Neural cell (in vitro differentiated cells): ENCODE measurements around the gene CRAMP1. TPM values are rescaled to one million over a fixed set of nuclear protein-coding genes. Genes with fewer than 3 reads are reported as not detected.

Experiments
- H2AFZ ChIP-seq: fragments of 200-600, 300-800 bp; sonication (generic), shearing (Covaris generic); 2 replicates; pipeline ENCODE4 v1.6.0; 2014; ENCODE audit warnings: low read depth, mild to moderate bottlenecking, antibody characterized with exemption, low read length, moderate library complexity
- H3F3A ChIP-seq: fragments of 200-600 bp; shearing (Covaris generic); 2 replicates; pipeline ENCODE4 v1.6.1; 2016; ENCODE audit warnings: mild to moderate bottlenecking, moderate library complexity, mixed read lengths, antibody characterized with exemption, low read length; ENCODE audit not compliant: insufficient read depth, poor library complexity, severe bottlenecking
- H3K27ac ChIP-seq: fragments of 200-600, 300-800 bp; sonication (generic), shearing (Covaris generic); 2 replicates; pipeline ENCODE4 v1.5.1; 2014; ENCODE audit warnings: mild to moderate bottlenecking, low read length, moderate library complexity
- H3K27me3 ChIP-seq: fragments of 300-800, 200-600 bp; sonication (generic), shearing (Covaris generic); 2 replicates; pipeline ENCODE4 v1.6.0; 2014; ENCODE audit warnings: mild to moderate bottlenecking, low read depth, low read length, moderate library complexity; ENCODE audit not compliant: insufficient read depth
- H3K36me3 ChIP-seq: fragments of 300-800, 200-600 bp; sonication (generic), shearing (Covaris generic); 2 replicates; pipeline ENCODE4 v1.5.1; 2014; ENCODE audit warnings: mild to moderate bottlenecking, antibody characterized with exemption, low read length, moderate library complexity; ENCODE audit not compliant: insufficient read depth
- H3K4me2 ChIP-seq: fragments of 300-800, 200-600 bp; sonication (generic), shearing (Covaris generic); 2 replicates; pipeline ENCODE4 v1.6.0; 2014; ENCODE audit warnings: mild to moderate bottlenecking, low read length
- H3K4me3 ChIP-seq: fragments of 300-800, 200-600 bp; sonication (generic), shearing (Covaris generic); 2 replicates; pipeline ENCODE4 v1.5.1; 2014; ENCODE audit warnings: mild to moderate bottlenecking, low read length, moderate library complexity
- H3K79me2 ChIP-seq: fragments of 200-600 bp; shearing (Covaris generic); replicated peaks from 2 replicates; pipeline ENCODE4 v1.6.0; 2014; ENCODE audit warnings: mild to moderate bottlenecking, low read length, moderate library complexity; ENCODE audit not compliant: insufficient read depth
- H3K9ac ChIP-seq: fragments of 300-800, 200-600 bp; sonication (generic), shearing (Covaris generic); 2 replicates; pipeline ENCODE4 v1.6.1; 2016; ENCODE audit warnings: mild to moderate bottlenecking, low read length, mixed read lengths
- H3K9me2 ChIP-seq: fragments of 200-600 bp; shearing (Covaris generic); 2 replicates; pipeline ENCODE4 v1.6.1; 2016; ENCODE audit warnings: mild to moderate bottlenecking, low read length, mixed read lengths; ENCODE audit not compliant: insufficient read depth
- H3K9me3 ChIP-seq: fragments of 200-600, 300-800 bp; sonication (generic), shearing (Covaris generic); 2 replicates; pipeline ENCODE4 v1.6.1; 2016; ENCODE audit warnings: mild to moderate bottlenecking, mixed run types, low read length, moderate library complexity, mixed read lengths
- H4K20me1 ChIP-seq: fragments of 200-600 bp; shearing (Covaris generic); 2 replicates; pipeline ENCODE4 v1.6.1; 2016; ENCODE audit warnings: mild to moderate bottlenecking, mixed run types; ENCODE audit not compliant: insufficient read depth
- EP300 ChIP-seq: fragments of 450-650 bp; conservative IDR thresholded peaks from 2 replicates; pipeline ENCODE4 v1.6.1; 2014; ENCODE audit warnings: antibody characterized with exemption, mild to moderate bottlenecking, moderate library complexity; ENCODE audit not compliant: poor library complexity, severe bottlenecking
- EZH2 ChIP-seq: fragments of 200-600, 300-800 bp; shearing (Covaris generic), sonication (generic); IDR thresholded peaks from 2 replicates; pipeline ENCODE4 v1.6.1; 2014; ENCODE audit warnings: antibody characterized with exemption, low read length, borderline replicate concordance, mild to moderate bottlenecking; ENCODE audit not compliant: insufficient read depth, poor library complexity, severe bottlenecking
- MXI1 ChIP-seq: fragments of 450-650 bp; conservative IDR thresholded peaks from 2 replicates; pipeline ENCODE4 v1.6.1; 2014; ENCODE audit warnings: antibody characterized with exemption, mild to moderate bottlenecking; ENCODE audit not compliant: poor library complexity, severe bottlenecking
- POLR2AphosphoS5 ChIP-seq: IDR thresholded peaks from 2 replicates; pipeline ENCODE4 v1.6.1; 2012
- RAD21 ChIP-seq: fragments of 450-650 bp; conservative IDR thresholded peaks from 2 replicates; pipeline ENCODE4 v1.6.1; 2014; ENCODE audit warnings: antibody characterized with exemption, mild to moderate bottlenecking, moderate library complexity
- SMC3 ChIP-seq: fragments of 450-650 bp; conservative IDR thresholded peaks from 2 replicates; pipeline ENCODE4 v1.6.1; 2014; ENCODE audit warnings: antibody characterized with exemption, mild to moderate bottlenecking, moderate library complexity; ENCODE audit not compliant: poor library complexity
- TAF1 ChIP-seq: IDR thresholded peaks from 2 replicates; pipeline ENCODE4 v1.6.1; 2012; ENCODE audit warnings: low read depth
- polyA plus RNA-seq: library from polyadenylated mRNA; depleted of rRNA; stranded (reverse); fragments of >200 nt; gene quantifications from 2 replicates; pipeline ENCODE4 v1.2.3, GENCODE V29; 2014
- TF ChIP-seq, protein P1 (sequence below): fragments of 450-650 bp; IDR thresholded peaks from 2 replicates; pipeline ENCODE4 v1.5.1; 2014; ENCODE audit warnings: antibody characterized with exemption, mild to moderate bottlenecking, moderate library complexity; ENCODE audit not compliant: poor library complexity, severe bottlenecking
- TF ChIP-seq, protein P2 (sequence below): IDR thresholded peaks from 2 replicates; pipeline ENCODE4 v1.6.1; 2012; ENCODE audit warnings: borderline replicate concordance

Gene CRAMP1
- polyA plus RNA-seq, 1 donor from 2014 or later, result 11.1 TPM

DNA sequence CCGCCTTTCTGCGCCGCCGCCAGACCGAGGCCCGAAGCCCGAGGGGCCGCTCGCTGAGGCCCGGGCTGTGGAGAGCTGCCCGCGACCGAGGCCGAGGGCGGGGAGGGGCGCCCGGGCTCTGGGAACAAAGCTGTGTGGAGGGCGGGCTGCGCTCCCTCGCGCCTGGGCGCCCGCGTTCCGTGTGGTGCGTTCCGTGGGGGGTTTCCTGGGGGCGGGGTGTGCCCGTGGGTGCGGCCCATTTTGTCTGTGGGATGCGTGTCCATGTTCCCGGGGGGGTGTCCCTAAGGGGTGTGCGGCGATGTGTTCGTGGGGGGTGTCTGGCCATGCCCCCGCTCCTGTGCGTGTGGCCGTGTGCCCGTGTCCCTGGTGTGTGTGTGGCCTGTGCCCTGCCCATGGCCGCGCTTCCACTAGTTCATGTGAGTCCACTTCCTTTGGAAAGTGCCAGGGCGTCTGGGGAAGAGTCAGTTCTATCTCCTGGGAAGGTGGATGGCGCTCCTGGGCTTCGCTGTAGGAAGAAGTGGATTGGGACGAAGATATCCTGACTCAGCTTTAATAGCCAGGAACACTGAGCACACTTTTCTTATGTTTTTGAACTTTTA is 66.4 kb downstream of the CRAMP1 start:
- H3K27ac ChIP-seq, result peak overlapping the region; percentile 39
- H3K79me2 ChIP-seq, result peaks cover 42% of the 10 kb centered on the region

DNA sequence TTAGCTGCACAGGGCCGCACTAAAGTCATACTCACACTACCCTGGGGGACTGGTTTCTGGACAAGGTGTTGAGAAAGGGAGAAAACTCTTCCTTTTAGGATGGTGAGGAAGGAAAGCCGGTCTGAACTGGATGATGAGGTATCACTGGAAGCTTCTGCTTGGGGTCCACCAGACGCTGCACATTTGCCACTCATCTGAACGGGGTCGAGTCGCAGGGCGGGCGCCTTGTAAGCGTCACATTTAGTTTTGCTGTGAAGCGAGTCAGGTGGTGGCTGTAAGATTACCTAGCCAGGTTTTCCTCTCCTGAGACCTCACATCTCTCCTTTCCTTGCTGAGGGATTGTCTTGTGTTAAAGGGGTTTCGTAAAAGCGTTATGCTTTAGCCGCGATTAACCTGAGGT is 68.2 kb downstream of the CRAMP1 start:
- no peak overlapping the region for H3K9ac ChIP-seq
- H3F3A ChIP-seq, result no peaks in the 10 kb centered on the region
- H4K20me1 ChIP-seq, result no peaks in the 10 kb centered on the region
- H3K79me2 ChIP-seq, result peaks cover 56% of the 10 kb centered on the region
- no peaks in the 10 kb centered on the region for H3K9me3 ChIP-seq
- no peaks in the 10 kb centered on the region for H3K27me3 ChIP-seq
- H3K4me2 ChIP-seq, result no peak overlapping the region
- no peaks in the 10 kb centered on the region for H3K9me2 ChIP-seq
- H3K4me3 ChIP-seq, result peak overlapping the region; percentile 22
- TF ChIP-seq MXI1, result no peak
- TF ChIP-seq TAF1, result no peak
- TF ChIP-seq RAD21, result no peak
- no peak for TF ChIP-seq POLR2AphosphoS5
- TF ChIP-seq EP300, result no peak
- no peak for TF ChIP-seq EZH2
- TF ChIP-seq, protein P1, sequence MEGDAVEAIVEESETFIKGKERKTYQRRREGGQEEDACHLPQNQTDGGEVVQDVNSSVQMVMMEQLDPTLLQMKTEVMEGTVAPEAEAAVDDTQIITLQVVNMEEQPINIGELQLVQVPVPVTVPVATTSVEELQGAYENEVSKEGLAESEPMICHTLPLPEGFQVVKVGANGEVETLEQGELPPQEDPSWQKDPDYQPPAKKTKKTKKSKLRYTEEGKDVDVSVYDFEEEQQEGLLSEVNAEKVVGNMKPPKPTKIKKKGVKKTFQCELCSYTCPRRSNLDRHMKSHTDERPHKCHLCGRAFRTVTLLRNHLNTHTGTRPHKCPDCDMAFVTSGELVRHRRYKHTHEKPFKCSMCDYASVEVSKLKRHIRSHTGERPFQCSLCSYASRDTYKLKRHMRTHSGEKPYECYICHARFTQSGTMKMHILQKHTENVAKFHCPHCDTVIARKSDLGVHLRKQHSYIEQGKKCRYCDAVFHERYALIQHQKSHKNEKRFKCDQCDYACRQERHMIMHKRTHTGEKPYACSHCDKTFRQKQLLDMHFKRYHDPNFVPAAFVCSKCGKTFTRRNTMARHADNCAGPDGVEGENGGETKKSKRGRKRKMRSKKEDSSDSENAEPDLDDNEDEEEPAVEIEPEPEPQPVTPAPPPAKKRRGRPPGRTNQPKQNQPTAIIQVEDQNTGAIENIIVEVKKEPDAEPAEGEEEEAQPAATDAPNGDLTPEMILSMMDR, result no peak
- TF ChIP-seq, protein P2, sequence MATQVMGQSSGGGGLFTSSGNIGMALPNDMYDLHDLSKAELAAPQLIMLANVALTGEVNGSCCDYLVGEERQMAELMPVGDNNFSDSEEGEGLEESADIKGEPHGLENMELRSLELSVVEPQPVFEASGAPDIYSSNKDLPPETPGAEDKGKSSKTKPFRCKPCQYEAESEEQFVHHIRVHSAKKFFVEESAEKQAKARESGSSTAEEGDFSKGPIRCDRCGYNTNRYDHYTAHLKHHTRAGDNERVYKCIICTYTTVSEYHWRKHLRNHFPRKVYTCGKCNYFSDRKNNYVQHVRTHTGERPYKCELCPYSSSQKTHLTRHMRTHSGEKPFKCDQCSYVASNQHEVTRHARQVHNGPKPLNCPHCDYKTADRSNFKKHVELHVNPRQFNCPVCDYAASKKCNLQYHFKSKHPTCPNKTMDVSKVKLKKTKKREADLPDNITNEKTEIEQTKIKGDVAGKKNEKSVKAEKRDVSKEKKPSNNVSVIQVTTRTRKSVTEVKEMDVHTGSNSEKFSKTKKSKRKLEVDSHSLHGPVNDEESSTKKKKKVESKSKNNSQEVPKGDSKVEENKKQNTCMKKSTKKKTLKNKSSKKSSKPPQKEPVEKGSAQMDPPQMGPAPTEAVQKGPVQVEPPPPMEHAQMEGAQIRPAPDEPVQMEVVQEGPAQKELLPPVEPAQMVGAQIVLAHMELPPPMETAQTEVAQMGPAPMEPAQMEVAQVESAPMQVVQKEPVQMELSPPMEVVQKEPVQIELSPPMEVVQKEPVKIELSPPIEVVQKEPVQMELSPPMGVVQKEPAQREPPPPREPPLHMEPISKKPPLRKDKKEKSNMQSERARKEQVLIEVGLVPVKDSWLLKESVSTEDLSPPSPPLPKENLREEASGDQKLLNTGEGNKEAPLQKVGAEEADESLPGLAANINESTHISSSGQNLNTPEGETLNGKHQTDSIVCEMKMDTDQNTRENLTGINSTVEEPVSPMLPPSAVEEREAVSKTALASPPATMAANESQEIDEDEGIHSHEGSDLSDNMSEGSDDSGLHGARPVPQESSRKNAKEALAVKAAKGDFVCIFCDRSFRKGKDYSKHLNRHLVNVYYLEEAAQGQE, result no peak
- no peak for TF ChIP-seq SMC3
- no peaks in the 10 kb centered on the region for H3K36me3 ChIP-seq
- no peak overlapping the region for H2AFZ ChIP-seq
- no peak overlapping the region for H3K27ac ChIP-seq

More for the DNA sequence above, 66.4 kb downstream of the CRAMP1 start:
- no peaks in the 10 kb centered on the region for H3K27me3 ChIP-seq
- H3K9ac ChIP-seq, result peak overlapping the region; percentile 77
- TF ChIP-seq POLR2AphosphoS5 (no peak), RAD21 (no peak), EP300 (no peak), MXI1 (peak; percentile 36), EZH2 (no peak), TAF1 (no peak), SMC3 (no peak)
- TF ChIP-seq, protein P2, result peak; percentile 20
- TF ChIP-seq, protein P1, result no peak
- no peaks in the 10 kb centered on the region for H3F3A ChIP-seq
- peak overlapping the region; percentile 91 for H3K4me2 ChIP-seq
- peak overlapping the region; percentile 90 for H3K4me3 ChIP-seq
- H3K9me2 ChIP-seq, result no peaks in the 10 kb centered on the region
- H3K9me3 ChIP-seq, result no peaks in the 10 kb centered on the region
- no peaks in the 10 kb centered on the region for H4K20me1 ChIP-seq
- peak overlapping the region; percentile 25 for H2AFZ ChIP-seq
- H3K36me3 ChIP-seq, result no peaks in the 10 kb centered on the region
